K562 (cell line): ENCODE results near the gene RER1. TPM values are rescaled to one million over a fixed set of nuclear protein-coding genes. Genes with fewer than 3 reads are reported as not detected.

ENCODE experiments used
- ATAC-seq: fragments of 200-7000 bp; cut with Tn5 transposase; 3 replicates; pipeline ENCODE4 v1.9.1; 2020; ENCODE audit warnings: moderate library complexity
- BruUV-seq: library from RNA; stranded (reverse); fragments of 400-500 nt; replicated peaks from 2 replicates; lab custom pipeline; 2021; lab: Mats Ljungman, UMichigan
- CTCF ChIA-PET: fragments of 300-600 bp; formaldehyde crosslinking; extraction: SDS; loops from one replicate; lab custom pipeline; 2021; ENCODE audit warnings: low intra/inter-chr PET ratio; lab: Yijun Ruan, JAX
- POLR2A ChIA-PET: fragments of 300-600, 350-650 bp; sonication (Branson Sonifier 250); formaldehyde crosslinking; extraction: SDS; loops from one replicate; lab custom pipeline; 2021; ENCODE audit warnings: antibody characterized with exemption, inconsistent platforms; lab: Yijun Ruan, JAX
- DNase-seq, 4 experiments: peaks; one replicate each; pipeline versions ENCODE4 v3.0.0 to v3.0.0-alpha.2; 2011 to 2018; ENCODE audit warnings: low spot score in 3 of 4, mixed read lengths in 3 of 4; ENCODE audit errors: extremely low read depth in 1 of 4
- FAIRE-seq: peaks from 2 replicates; lab custom pipeline; 2011; peaks lifted over from hg19 to GRCh38; lab: Jason Lieb, UNC
- H2AFZ ChIP-seq: 2 replicates; pipeline ENCODE4 v1.6.0; 2011; ENCODE audit warnings: low read depth, low read length, control low read depth, inconsistent platforms
- H3K27ac ChIP-seq: fragments of 200-600 bp; 3 replicates; pipeline ENCODE4 v1.8.0; 2011; ENCODE audit warnings: low read depth, mild to moderate bottlenecking, control low read depth, inconsistent platforms, low read length, moderate library complexity, mixed read lengths; ENCODE audit errors: extremely low read depth
- H3K27me3 ChIP-seq, 2 experiments: fragments of 300-600 bp in 1 of 2; 2 replicates in 1 of 2; 3 replicates in 1 of 2; pipeline versions ENCODE4 v1.6.0 to v1.8.0; 2011; ENCODE audit warnings: inconsistent platforms in 2 of 2, low read length in 2 of 2, mild to moderate bottlenecking in 1 of 2, mixed read lengths in 1 of 2, moderate library complexity in 1 of 2; ENCODE audit not compliant: control insufficient read depth in 2 of 2, insufficient read depth in 2 of 2
- H3K36me3 ChIP-seq: fragments of 300-600 bp; 3 replicates; pipeline ENCODE4 v1.8.0; 2011; ENCODE audit warnings: mild to moderate bottlenecking, low read length, inconsistent platforms; ENCODE audit not compliant: control insufficient read depth, insufficient read depth
- H3K4me1 ChIP-seq, 2 experiments: fragments of 200-600 bp in 1 of 2; replicated peaks in 1 of 2; 2 replicates in 1 of 2; 3 replicates in 1 of 2; pipeline versions ENCODE4 v1.5.1 to v1.8.0; 2011; ENCODE audit warnings: inconsistent platforms in 2 of 2, low read length in 2 of 2, mild to moderate bottlenecking in 1 of 2, mixed read lengths in 1 of 2, moderate library complexity in 1 of 2; ENCODE audit not compliant: control insufficient read depth in 2 of 2, insufficient read depth in 2 of 2
- H3K4me2 ChIP-seq: 2 replicates; pipeline ENCODE4 v1.6.1; 2011; ENCODE audit warnings: low read length, control low read depth, inconsistent platforms, mixed read lengths; ENCODE audit not compliant: insufficient read depth
- H3K4me3 ChIP-seq: fragments of 200-600 bp; sonication (generic), shearing (Covaris generic); 2 replicates; pipeline ENCODE4 v1.5.1; 2016; ENCODE audit warnings: control low read depth, inconsistent platforms
- H3K79me2 ChIP-seq: fragments of 200-600 bp; 3 replicates; pipeline ENCODE4 v1.8.0; 2011; ENCODE audit warnings: low read length, inconsistent platforms; ENCODE audit not compliant: control insufficient read depth, insufficient read depth
- H3K9ac ChIP-seq, 2 experiments: 2 replicates each; pipeline versions ENCODE4 v1.6.0 to v1.6.1; 2011; ENCODE audit warnings: low read depth in 2 of 2, low read length in 2 of 2, control low read depth in 1 of 2, inconsistent platforms in 1 of 2, mild to moderate bottlenecking in 1 of 2, mixed read lengths in 1 of 2; ENCODE audit not compliant: insufficient read depth in 1 of 2
- H3K9me1 ChIP-seq: one replicate; pipeline ENCODE4 v1.6.0; 2011; ENCODE audit warnings: inconsistent platforms, mild to moderate bottlenecking, low read length, moderate library complexity; ENCODE audit not compliant: control insufficient read depth, insufficient read depth
- H3K9me3 ChIP-seq: replicated peaks from 2 replicates; pipeline ENCODE4 v1.5.1; 2011; ENCODE audit warnings: low read depth, low read length, inconsistent platforms; ENCODE audit not compliant: control insufficient read depth, insufficient read depth
- H4K20me1 ChIP-seq: replicated peaks from 2 replicates; pipeline ENCODE4 v1.6.1; 2011; ENCODE audit warnings: low read length, inconsistent platforms, mixed read lengths; ENCODE audit not compliant: control insufficient read depth, insufficient read depth
- GMEB1 ChIP-seq: fragments of 250-450 bp; sonication (Bioruptor Pico); IDR thresholded peaks from 2 replicates; pipeline ENCODE4 v1.4.0; 2020; ENCODE audit warnings: mild to moderate bottlenecking
- MCM3 ChIP-seq: fragments of 450-650 bp; IDR thresholded peaks from 2 replicates; pipeline ENCODE4 v1.6.1; 2016
- NFE2L1 ChIP-seq: fragments of 450-650 bp; IDR thresholded peaks from 2 replicates; pipeline ENCODE4 v1.6.1; 2016; ENCODE audit warnings: missing genetic modification characterization, low read depth, mild to moderate bottlenecking, missing compliant biosample characterization, moderate library complexity, borderline replicate concordance
- NRF1 ChIP-seq, 2 experiments: fragments of 450-650 bp; IDR thresholded peaks in 1 of 2; conservative IDR thresholded peaks in 1 of 2; 2 replicates each; pipeline ENCODE4 v1.6.1; 2014; ENCODE audit warnings: mild to moderate bottlenecking in 2 of 2
- POLR2B ChIP-seq: fragments of 450-650 bp; IDR thresholded peaks from 2 replicates; pipeline ENCODE4 v1.6.1; 2018; ENCODE audit warnings: low read depth; ENCODE audit not compliant: partially characterized antibody
- RBFOX2 ChIP-seq: fragments of 200-400 bp; formaldehyde crosslinking; IDR thresholded peaks from 2 replicates; pipeline ENCODE4 v1.6.1; 2017; ENCODE audit warnings: low read depth, mild to moderate bottlenecking, low read length, moderate library complexity
- TFE3 ChIP-seq: fragments of 450-650 bp; formaldehyde crosslinking; IDR thresholded peaks from 2 replicates; pipeline ENCODE4 v1.4.0; 2020; ENCODE audit warnings: mild to moderate bottlenecking, mixed read lengths
- ZNF436 ChIP-seq: fragments of 250-450, 450-650 bp; sonication (Bioruptor Pico); formaldehyde crosslinking; IDR thresholded peaks from 2 replicates; pipeline ENCODE4 v1.7.0; 2020; ENCODE audit warnings: mild to moderate bottlenecking
- ZNF76 ChIP-seq: fragments of 250-450 bp; sonication (Bioruptor Pico); IDR thresholded peaks from 2 replicates; pipeline ENCODE4 v1.4.0; 2020; ENCODE audit warnings: mild to moderate bottlenecking, moderate library complexity, borderline replicate concordance
- WGBS: fragments of 100-300 bp; shearing (Covaris generic); methylation state at CpG from one replicate; pipeline ENCODE4 v1.1.6; 2016; ENCODE audit warnings: low coverage, mixed read lengths; ENCODE audit not compliant: insufficient coverage; ENCODE audit errors: missing lambda C conversion rate; 5-methylcytosine and 5-hydroxymethylcytosine counted together
- in situ Hi-C: fragments of 300-500 bp; cut with MboI; formaldehyde crosslinking; loops from 4 replicates; pipeline ENCODE4 v1.15.0; 2018; ENCODE audit warnings: inconsistent platforms, mixed read lengths
- intact Hi-C: fragments of 100-400 bp; cut with micrococcal nuclease; formaldehyde crosslinking; loops from 2 replicates; pipeline ENCODE4 v1.14.2; 2022
- polyA plus RNA-seq, 8 experiments: library from polyadenylated mRNA; depleted of rRNA in 4 of 8; stranded (reverse) in 5 of 8; unstranded in 3 of 8; fragments of >200 nt; fragmentation: Nextera tagmentation in 2 of 8; fragmentation: Illumina TruSeq in 1 of 8; extraction: Ambion mirVana in 2 of 8; extraction: Trizol in 1 of 8; gene quantifications; 2 replicates each; pipeline versions ENCODE4 v1.2.1 to v1.2.3, GENCODE V29; 2011 to 2014; ENCODE audit warnings: inconsistent platforms in 1 of 8, missing spikeins in 1 of 8
- total RNA-seq, 7 experiments: library from RNA; depleted of rRNA in 6 of 7; stranded (reverse); fragments of >200 nt in 6 of 7; fragmentation: Illumina TruSeq in 2 of 7; extraction: Trizol in 2 of 7; gene quantifications; 2 replicates each; pipeline versions ENCODE4 v1.2.1 to v1.2.3, GENCODE V29; 2011 to 2021; ENCODE audit warnings: low replicate concordance in 1 of 7

Gene RER1
- total and polyA plus RNA-seq, 9 of the 15 experiments (the other 6 are each of a cell fraction or from before 2014, with no cell fraction given): 19.6 to 354 (median 183) TPM

- intact Hi-C loops: no loop called here
- H4K20me1 ChIP-seq: peaks cover 5% of the 10 kb centered on the region
- peaks cover 0 to 32% of the 10 kb centered on the region in 2 experiments; a peak in 1 of 5 replicates for H3K4me1 ChIP-seq
- in situ Hi-C loops: no loop called here
- no peaks in the 10 kb centered on the region for H3K36me3 ChIP-seq
- no peaks in the 10 kb centered on the region for H3K79me2 ChIP-seq
- no peak overlapping the region for H2AFZ ChIP-seq
- peak in 1 of 2 experiments; percentile 47; a peak in 2 of 4 replicates for TF ChIP-seq NRF1 (conservative IDR thresholded peaks at IDR 0.05 in 1 of 2, IDR thresholded peaks at IDR 0.05 in 1 of 2)
- TF ChIP-seq ZNF436 (CRISPR knock-in tag): no peak
- ChIA-PET CTCF (no interaction called here), POLR2A (no interaction called here)
- BruUV-seq: no TSS peak
- ATAC-seq: peak; percentile 20; the same call in 1 of the 3 replicates
- no peaks in the 10 kb centered on the region for H3K9me1 ChIP-seq
- H3K9me3 ChIP-seq: no peaks in the 10 kb centered on the region
- 5% methylated on average over 15 of the region's 15 CpGs for WGBS
- FAIRE-seq: no peak
- no peak overlapping the region for H3K9ac ChIP-seq
- peaks cover 90 to 99% of the 10 kb centered on the region in 2 experiments for H3K27me3 ChIP-seq
- no peak overlapping the region for H3K4me2 ChIP-seq
- no peak overlapping the region for H3K4me3 ChIP-seq
- no peak overlapping the region for H3K27ac ChIP-seq
- no peak for DNase-seq
Observed at GRCh38 chr1:2356401-2356800, 35.2 kb upstream of the RER1 start.

- FAIRE-seq (no peak), DNase-seq (no peak), ATAC-seq (no peak)
- POLR2A ChIA-PET: interaction anchor here (0.6 to 0.8 kb wide), 4 partner anchors 48 to 181 kb away, joined by 3 to 4 read pairs (median 4); partner anchors contain the start of gene PANK4
- H3K4me3 ChIP-seq: no peak overlapping the region
- no peaks in the 10 kb centered on the region for H3K9me1 ChIP-seq
- H3K9ac ChIP-seq: no peak overlapping the region; a peak in 1 of 4 replicates
- no peak overlapping the region for H3K27ac ChIP-seq
- H3K4me1 ChIP-seq: peaks cover 0 to 32% of the 10 kb centered on the region in 2 experiments; a peak in 1 of 5 replicates
- BruUV-seq: no TSS peak
- in situ Hi-C loops: no loop called here
- WGBS: 6% methylated on average over 30 of the region's 37 CpGs
- peaks cover 84 to 91% of the 10 kb centered on the region in 2 experiments for H3K27me3 ChIP-seq
- no peaks in the 10 kb centered on the region for H3K79me2 ChIP-seq
- H3K36me3 ChIP-seq: no peaks in the 10 kb centered on the region
- no peaks in the 10 kb centered on the region for H3K9me3 ChIP-seq
- intact Hi-C loops: no loop called here
- no peak overlapping the region for H3K4me2 ChIP-seq
- CTCF ChIA-PET: no interaction called here
- TF ChIP-seq ZNF76 (CRISPR knock-in tag) (no peak), NFE2L1 (no peak), POLR2B (no peak), MCM3 (no peak), GMEB1 (CRISPR knock-in tag) (no peak), TFE3 (CRISPR knock-in tag) (no peak), RBFOX2 (no peak)
- H4K20me1 ChIP-seq: peaks cover 5% of the 10 kb centered on the region
- no peak overlapping the region for H2AFZ ChIP-seq
Observed at GRCh38 chr1:2356911-2357845, 34.5 kb upstream of the RER1 start.
